ENCODE measurements around the gene TRUB2.
"Not testable (repeated sequence)": the region's sequence is repeated elsewhere in the genome, so short reads cannot be mapped to it uniquely, and the experiment has no call there.

The TRUB2 gene

DNA sequence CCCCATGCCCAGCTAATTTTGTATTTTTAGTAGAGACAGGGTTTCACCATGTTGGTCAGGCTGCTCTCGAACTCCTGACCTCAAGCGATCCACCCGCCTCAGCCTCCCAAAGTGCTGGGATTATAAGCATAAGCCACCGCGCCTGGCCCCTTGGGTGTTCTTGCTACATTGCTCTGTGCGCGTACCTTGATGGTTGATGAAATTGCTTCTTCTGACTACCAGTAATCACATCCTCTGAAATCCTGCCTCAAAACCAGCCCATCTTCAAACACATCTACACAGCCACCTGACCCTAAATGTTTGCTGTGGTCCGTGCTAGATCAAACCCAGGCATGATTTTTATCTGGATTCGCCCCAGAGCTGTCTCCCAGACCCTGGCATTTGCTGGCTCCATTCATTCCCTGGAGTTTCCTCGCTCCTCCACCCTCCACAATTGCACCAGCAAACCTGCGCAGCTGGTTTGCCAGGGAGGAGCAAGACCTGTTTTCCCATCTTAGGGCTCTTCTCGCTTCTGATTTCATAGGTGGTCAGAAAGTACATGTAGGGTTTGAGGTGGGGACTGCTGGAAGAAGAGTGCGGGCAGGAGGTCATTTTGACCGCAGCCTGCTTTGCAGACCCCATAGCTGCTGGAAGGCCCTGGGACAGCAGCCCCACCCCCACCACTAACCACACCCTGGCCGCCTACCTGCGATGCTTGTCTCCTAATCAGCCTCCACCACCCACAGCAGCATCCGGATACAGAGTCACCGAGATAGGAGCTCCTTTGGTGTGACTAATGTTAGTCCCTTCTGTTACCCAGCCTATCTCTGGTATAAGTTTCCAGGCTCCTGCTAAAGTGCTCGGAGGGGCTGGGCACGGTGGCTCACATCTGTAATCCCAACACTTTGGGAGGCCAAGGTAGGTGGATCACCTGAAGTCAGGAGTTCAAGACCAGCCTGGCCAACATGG, 23.4 kb downstream of the TRUB2 start:
- no peak for DNase-seq (ENCODE audit: low read depth)

GRCh38 chr9:128297221-128297773, 24.9 kb downstream of the TRUB2 start:
- DNase-seq (ENCODE audit: low read depth), result no peak

- peak; percentile 41 for DNase-seq (ENCODE audit: low read depth)
Observed at GRCh38 chr9:128296340-128297220, 25.7 kb downstream of the TRUB2 start.

DNA sequence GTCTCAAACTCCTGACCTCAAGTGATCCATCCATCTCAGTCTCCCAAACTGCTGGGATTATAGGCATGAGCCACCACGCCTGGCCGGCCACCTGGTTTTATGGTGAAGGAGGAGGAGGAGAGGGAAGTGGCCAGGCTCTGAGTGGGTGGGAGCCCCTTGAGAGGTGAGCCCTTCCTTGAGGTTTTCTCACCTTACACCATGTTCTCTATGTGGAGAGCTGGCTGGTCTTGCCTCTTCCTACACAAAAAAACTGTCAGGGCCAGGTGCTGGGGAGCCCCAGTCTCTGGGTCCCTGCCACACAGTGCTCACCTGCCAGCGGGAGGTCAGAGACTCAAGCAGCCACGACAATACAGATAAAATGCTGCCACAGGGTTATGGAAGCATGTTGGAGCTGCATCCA, 28.1 kb downstream of the TRUB2 start:
- DNase-seq (ENCODE audit: low read depth), result no peak

DNA sequence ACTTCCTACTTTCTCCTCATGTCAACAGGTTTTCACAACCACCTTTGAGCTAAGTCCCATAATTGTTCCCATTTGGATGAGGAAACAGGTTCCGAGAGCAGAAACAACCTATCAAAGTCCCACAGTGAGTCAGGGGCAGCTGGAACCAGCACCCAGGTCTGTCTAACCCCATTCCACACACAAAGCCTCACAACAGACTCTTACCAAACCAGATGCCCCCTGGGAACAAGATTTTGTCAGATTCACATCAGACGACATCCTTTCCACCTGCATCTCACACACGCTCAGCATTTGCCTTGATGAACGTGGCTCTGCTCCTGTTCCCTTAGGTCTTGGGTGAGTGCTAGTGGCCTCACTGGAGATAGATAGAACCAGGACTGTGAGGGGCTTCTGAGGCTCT, 29.2 kb downstream of the TRUB2 start:
- no peak for DNase-seq (ENCODE audit: low read depth)

- DNase-seq (ENCODE audit: low read depth), result no peak
Observed at GRCh38 chr9:128292009-128292408, 30.2 kb downstream of the TRUB2 start.

GRCh38 chr9:128288273-128289004, 33.8 kb downstream of the TRUB2 start:
- DNase-seq (ENCODE audit: low read depth), result no peak

DNA sequence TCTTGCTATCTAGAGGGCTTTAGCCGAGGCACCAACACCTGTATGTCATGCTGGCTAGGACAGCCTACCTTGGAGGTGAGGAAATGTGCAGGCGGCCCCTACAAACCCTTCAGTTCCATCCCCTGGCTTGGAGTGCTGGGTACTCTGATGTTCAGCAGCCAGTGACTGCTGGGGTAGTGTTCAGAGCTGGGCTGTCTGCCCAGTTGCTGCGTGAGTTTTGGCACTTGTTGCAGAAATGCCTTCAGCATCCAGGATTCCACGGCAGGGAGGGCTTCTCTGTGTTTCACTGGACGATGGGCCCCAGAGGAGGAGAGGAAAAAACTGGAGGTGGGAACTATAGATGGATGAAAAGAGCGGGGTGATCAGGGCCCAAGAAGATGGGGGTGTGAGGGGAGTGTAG, 35.8 kb downstream of the TRUB2 start:
- DNase-seq (ENCODE audit: low read depth), result no peak

DNA sequence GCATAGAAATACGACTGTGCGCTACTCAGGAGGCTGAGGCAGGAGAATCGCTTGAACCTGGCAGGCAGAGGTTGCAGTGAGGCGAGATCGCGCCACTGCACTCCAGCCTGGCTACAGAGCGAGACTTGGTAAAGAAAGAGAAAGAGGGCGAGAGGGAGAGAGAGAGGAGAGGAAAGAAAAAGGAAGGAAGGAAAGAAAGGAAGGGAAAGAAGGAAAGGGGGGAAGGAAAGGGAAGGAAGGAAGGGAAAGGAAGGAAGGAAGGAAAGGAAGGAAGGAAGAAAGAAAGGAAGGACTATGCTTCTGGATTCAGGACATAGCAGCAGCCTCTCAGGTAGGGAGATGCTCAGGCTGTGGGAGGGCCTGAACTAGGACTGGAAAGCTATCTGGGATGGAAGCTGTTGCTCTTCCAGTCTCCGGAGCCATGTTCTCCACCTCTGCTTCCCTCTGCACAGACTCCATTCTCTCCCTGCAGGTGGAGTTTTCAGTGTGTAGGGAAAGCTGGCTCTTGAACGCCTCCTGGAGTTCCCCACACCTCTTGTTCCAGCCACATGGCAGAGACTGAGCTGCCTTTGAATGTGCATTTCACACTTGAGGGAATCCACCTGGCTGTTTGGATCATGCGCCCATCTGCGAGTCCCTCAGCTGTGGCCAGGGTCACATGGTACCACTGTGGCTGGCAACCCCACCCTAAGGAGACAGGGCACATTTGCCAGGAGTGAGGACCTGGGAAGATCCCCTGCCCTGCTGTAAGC, 37.0 kb downstream of the TRUB2 start:
- DNase-seq (ENCODE audit: low read depth), result no peak

- peak; percentile 98 for DNase-seq (ENCODE audit: low read depth)
Observed at GRCh38 chr9:128282500-128282899, 39.7 kb downstream of the TRUB2 start.

- no peak for DNase-seq (ENCODE audit: low read depth)
Observed at GRCh38 chr9:128280084-128280622, 42.1 kb downstream of the TRUB2 start.

DNA sequence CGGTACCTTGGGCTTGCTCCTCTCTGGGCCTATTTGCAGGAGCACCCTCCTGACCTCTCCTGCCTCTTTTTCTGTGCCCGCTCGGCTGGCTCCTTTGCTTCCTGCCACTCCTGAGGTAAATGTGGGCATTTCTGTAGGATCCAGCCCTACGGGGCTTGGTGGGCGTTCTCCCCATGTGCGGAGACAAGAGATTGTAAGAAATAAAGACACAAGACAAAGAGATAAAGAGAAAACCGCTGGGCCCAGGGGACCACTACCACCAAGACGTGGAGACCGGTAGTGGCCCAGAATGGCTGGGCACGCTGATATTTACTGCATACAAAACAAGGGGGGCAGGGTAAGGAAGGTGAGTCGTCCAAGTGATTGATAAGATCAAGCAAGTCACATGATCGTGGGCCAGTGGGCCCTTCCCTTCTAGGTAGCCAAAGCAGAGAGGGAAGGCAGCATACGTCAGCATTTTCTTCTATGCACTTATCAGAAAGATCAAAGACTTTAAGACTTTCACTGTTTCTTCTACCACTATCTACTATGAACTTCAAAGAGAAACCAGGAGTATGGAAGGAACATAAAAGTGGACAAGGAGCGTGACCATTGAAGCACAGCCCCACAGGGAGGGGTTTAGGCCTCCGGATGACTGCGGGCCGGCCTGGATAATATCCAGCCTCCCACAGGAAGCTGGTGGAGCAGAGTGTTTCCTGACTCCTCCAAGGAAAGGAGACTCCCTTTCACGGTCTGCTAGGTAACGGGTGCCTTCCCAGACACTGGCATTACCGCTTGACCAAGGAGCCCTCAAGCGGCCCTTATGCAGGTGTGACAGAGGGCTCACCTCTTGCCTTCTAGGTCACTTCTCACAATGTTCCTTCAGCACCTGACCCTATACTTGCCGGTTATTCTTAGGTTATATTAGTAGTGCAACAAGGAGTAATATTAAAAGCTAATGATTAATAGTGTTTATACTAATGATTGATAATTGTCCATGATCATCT, 42.9 kb downstream of the TRUB2 start:
- not testable (repeated sequence) for DNase-seq (ENCODE audit: low read depth)

DNA sequence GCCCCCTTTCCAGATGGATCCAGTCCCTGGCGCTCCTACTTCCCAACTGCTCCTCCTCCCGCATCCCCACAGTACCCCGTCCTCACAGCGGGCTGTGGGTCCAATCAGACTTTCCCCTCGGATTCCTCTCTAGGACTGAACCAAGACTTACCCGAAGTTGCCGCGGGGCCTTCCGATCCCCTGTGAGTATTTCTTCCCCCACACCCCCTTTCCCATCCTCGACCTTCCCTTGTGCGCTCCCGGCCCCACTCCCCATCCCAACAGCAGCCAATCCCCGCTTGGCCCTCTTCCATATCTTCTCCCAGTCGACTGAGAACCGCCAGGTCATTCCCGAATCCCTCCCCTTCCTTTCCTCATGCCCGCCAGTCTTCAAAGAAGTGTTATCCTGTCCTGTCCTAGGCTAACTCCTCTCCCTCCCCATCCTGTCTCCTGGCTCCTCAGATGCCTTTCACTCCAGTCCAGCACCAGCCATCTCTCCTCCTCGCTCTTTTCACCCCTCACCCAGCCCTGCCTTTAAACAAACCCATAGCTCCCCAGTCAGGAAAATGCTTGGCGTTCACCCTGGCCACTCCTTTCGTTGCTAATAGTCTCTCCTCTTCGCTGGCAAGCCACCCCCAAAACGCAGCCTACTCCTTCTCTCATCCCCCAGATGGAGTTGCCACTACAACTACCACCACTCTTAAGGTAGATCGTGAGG, 45.5 kb downstream of the TRUB2 start:
- peak; percentile 62 for DNase-seq (ENCODE audit: low read depth)

DNA sequence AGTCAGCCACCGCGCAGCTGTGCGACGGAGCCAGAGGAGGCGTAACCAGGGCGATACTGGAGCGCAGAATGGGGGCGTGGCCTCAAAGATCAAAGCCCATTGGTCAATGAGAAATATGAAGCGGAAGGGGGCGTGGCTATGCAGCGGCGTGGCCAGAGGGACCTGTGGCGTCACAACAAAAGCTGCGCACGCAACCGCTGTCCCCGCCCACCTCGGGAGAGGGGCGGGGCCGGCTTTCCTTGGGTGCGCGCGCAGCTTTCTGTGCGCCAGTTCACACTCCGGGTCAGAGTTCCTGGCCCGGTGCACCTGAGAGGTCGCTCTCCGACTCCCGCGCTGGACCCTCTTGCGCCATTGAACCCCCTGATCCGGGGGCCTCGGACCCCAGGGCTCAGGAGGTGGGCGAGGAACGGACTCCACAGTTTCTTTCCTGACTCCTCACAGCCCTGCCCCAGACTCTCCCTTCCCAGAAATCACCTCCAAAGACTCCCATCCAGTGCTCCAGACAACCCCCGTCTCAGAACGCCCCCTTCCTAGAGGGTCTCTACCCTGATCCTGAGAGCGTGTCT, 46.2 kb downstream of the TRUB2 start, which contains the start of gene SWI5:
TSS of gene SWI5 (plus strand) at position 269 of the 566 bp plus-strand sequence.
- peak; percentile 100 for DNase-seq (ENCODE audit: low read depth)

DNA sequence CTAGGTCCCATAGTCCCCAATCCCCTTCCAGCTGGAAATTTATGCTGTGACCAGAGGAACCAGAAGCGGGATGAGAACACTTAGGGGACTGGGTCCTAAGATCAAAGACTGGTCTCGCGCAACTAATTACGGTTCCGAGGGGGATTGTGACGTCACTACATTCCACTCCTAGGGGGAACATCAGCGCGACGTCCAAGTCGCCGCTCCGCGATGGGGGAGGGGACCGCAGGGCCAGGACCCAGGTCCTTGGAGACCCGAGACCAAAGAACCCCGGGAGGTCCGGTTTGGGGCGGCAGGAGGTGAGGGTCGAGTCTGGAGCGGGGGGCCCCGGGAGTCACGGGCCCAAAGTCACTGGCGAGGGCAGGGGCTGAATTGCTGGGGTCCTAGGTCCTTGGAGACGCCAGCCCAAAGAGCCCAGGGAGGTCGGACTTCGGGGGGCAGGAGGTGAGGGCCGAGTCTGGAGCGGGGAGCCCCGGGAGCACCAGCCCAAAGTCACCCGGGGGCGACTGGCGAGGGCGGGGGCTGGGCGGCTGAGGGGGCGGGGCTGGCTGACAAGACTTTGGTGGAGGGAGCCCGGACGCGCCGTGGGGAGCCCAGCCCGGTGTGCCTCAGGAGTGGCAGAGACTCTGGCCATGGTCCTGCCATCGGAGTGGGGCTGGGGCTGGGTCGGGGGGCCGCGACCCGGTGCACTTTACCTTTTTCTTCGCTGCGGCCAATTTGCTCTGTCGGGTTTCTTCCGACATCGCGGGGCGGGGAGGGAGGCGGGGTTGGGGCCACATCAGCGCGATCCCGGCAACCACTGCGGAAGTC, 46.8 kb downstream of the TRUB2 start, which contains the start of gene GOLGA2:
TSS of gene GOLGA2 (minus strand) at position 810 of the 810 bp plus-strand sequence. CDS start at position 779, 31 bp downstream.
- peak; percentile 71 for DNase-seq (ENCODE audit: low read depth)

DNA sequence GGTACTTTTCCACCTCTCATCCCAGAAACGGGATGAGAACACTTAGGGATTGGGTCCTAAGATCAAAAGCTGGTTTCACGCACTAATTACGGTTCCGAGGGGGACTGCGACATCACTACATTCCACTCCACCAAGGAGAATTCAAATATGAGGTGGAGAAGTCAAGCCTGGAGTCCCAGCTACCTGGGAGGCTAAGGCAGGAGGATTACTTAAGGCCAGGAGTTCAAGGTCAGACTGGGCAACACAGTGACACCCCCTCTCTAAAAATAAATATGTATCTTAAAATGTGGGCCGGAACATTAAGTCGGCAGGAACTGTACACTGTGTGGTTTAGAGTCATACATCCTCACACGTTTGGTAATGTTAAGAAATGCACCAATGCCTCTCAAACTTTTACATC, 48.0 kb downstream of the TRUB2 start:
- no peak for DNase-seq (ENCODE audit: low read depth)

DNA sequence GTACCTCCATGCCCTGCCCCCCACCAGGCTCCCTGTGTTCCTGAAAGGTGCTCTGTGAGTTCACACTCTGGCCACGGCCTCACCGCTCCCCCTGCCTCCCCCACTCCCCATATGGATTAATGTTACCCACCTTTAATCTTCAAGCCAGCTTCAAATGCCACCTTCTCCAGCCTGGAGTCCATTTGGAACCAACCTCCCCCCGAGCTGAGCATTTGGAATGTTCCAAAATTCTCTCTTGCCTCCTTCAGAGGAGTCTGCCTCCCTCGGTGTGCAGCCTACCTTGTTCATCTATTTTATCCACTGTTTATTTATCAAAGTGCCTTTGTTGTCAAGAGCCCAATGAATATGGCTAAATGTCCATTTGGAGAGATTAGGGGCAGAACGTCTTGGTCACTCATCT, 50.7 kb downstream of the TRUB2 start:
- DNase-seq (ENCODE audit: low read depth), result no peak

Data from ELR (cell line).